ENCODE measurements around the gene NAB1. TPM values are rescaled to one million over a fixed set of nuclear protein-coding genes. Genes with fewer than 3 reads are reported as not detected.

The NAB1 gene
- total RNA-seq, 1 donor from 2014 or later = 39.9 TPM

DNA sequence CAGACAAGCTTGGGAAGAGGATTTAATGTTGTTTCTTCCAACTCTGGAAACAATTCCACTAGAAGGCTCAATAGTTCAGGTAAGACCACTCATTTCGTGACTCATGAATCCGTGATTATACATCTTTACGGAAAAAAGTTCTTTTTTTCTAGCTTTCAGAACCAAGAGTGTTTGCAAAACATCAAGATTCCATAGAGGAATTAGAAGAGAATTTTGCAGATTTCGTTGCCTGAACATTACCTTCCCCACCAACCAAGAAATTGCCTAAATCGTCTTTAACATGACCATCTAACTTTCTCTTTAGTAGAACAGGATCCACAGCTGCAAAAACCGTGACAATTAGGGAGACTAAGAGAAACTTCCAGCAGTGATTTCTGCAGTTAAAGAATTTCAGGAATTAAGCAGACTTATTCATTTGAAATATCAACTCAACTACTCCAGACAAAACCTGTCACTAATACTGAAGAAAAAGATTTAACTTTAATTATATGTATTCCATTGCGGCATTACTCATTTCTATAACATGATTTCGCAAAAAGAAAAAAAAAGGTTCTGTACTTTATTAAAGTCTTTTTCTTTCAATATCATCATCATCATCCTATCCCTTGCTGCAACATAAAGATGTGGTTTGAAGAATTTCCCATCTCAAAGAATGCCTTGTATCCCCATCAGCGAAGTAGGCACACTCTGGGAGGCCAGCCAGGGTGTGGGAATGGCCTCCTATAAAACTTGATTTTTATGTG, 1.9 kb upstream of the NAB1 start:
- Histone ChIP-seq H3K4me3 (no peak overlapping the region), H3K4me1 (peaks cover 15% of the 10 kb centered on the region), H3K9me3 (no peaks in the 10 kb centered on the region), H3K27ac (peak overlapping the region; percentile 19), H3K36me3 (no peaks in the 10 kb centered on the region), H3K27me3 (ENCODE audit: low read depth) (no peaks in the 10 kb centered on the region)
- intact Hi-C loops (cut with DNase I) = no loop called here
- no peak for DNase-seq
- no peak for ATAC-seq
- TF ChIP-seq, protein P1, sequence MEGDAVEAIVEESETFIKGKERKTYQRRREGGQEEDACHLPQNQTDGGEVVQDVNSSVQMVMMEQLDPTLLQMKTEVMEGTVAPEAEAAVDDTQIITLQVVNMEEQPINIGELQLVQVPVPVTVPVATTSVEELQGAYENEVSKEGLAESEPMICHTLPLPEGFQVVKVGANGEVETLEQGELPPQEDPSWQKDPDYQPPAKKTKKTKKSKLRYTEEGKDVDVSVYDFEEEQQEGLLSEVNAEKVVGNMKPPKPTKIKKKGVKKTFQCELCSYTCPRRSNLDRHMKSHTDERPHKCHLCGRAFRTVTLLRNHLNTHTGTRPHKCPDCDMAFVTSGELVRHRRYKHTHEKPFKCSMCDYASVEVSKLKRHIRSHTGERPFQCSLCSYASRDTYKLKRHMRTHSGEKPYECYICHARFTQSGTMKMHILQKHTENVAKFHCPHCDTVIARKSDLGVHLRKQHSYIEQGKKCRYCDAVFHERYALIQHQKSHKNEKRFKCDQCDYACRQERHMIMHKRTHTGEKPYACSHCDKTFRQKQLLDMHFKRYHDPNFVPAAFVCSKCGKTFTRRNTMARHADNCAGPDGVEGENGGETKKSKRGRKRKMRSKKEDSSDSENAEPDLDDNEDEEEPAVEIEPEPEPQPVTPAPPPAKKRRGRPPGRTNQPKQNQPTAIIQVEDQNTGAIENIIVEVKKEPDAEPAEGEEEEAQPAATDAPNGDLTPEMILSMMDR (IDR thresholded peaks at IDR 0.05) = no peak

DNA sequence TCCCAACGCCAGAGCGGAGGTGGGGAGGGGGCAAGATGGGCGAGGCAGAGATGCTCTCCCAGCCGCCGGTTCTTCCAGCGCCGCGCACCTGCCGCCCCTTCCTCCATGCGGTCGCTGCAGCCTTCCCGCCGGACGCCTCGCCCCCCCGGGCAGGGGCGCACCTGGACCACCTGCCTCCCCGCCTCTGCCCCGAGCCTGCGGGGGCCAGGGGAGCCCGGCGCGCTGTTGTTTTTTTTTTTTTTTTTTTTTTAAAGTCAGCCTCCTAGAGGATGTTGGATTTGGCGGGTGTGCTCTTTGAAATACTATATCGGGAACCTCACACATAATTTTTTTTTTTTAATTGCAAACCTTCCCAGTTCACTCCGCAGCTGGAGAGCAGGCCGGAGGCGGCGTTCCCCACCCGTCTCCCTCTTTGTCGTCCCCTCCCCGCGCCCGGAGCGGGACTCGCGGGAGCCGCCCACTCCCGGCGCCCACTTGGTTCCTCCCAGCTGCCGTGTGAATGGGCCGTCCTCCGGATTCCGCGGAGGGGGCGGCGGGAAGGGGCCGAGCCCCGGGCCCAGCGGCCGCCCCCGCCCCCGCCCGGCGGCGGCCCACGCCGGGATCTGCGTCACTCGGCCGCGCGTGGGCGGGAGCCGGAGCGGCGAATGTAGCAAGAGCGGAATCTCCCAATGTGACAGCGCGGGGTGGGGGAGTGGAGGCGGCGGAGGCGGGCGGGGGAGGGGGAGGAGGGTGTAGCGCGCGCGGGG, 421 bp upstream of the NAB1 start:
- Histone ChIP-seq H3K27ac (peak overlapping the region; percentile 86), H3K9me3 (no peaks in the 10 kb centered on the region), H3K4me1 (peaks cover 24% of the 10 kb centered on the region), H3K4me3 (peak overlapping the region; percentile 70), H3K27me3 (ENCODE audit: low read depth) (no peaks in the 10 kb centered on the region), H3K36me3 (no peaks in the 10 kb centered on the region)
- DNase-seq = peak; percentile 93
- TF ChIP-seq, protein P1 (IDR thresholded peaks at IDR 0.05) = no peak
- peak; percentile 95 to 96 for ATAC-seq
- intact Hi-C loops (cut with DNase I) = no loop called here

DNA sequence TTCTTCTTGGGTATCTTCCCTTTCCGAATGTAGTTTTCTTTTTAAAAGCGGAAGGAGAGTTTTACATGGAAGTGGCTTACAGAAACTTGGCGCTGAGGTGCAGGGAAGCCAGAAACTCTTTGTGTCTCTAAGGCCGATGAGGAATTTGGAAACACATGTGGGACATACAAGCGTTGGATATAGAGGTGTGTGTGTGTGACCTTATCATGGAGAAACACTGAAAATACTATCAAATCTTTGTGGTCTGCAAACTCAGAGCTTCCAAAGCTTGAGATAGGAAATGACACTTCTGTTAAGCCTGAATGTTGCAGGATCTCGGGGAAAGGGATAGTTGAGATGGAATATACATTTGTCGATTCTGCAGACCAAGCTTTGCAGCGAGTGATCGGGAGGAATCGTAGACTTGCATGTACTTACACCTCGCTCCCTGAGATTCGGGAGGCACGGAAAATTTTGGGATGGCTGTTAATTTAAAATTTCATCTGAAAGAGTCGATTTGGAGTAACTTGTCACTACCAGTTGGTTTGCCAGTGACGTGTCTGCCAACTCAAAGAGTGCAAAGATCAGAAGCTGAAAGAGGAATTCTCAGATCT, 1.0 kb downstream of the NAB1 start:
- H3K4me1 ChIP-seq = peaks cover 29% of the 10 kb centered on the region
- no peaks in the 10 kb centered on the region for H3K9me3 ChIP-seq
- H3K36me3 ChIP-seq = no peaks in the 10 kb centered on the region
- intact Hi-C loops (cut with DNase I) = no loop called here
- H3K27me3 ChIP-seq (ENCODE audit: low read depth) = no peaks in the 10 kb centered on the region
- DNase-seq (no peak), ATAC-seq (peak in 1 of 2 donors; percentile 18)
- peak overlapping the region; percentile 70 for H3K4me3 ChIP-seq
- H3K27ac ChIP-seq = peak overlapping the region; percentile 90
- TF ChIP-seq, protein P1 (IDR thresholded peaks at IDR 0.05) = no peak

DNA sequence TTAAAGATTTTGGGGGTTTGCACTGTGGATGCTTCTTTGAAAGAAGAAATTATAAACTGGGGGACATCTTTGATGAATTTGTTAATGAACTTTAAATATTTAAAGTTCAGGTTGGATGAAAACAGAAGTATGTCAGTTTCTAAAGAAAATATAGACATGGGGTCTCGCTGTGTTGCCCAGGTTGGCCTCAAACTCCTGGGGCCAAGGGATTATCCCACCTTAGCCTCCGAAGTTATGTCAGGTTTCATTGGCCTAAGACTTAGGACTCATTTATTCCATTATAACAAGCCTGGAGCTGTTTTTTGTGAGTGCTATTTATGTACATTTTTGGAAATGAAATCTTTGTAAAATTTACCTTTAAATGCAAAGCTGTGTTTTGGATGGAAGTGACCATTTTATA, 2.5 kb downstream of the NAB1 start:
- Histone ChIP-seq H3K27me3 (ENCODE audit: low read depth) (no peaks in the 10 kb centered on the region), H3K4me1 (peaks cover 29% of the 10 kb centered on the region), H3K4me3 (no peak overlapping the region), H3K27ac (no peak overlapping the region), H3K36me3 (no peaks in the 10 kb centered on the region), H3K9me3 (no peaks in the 10 kb centered on the region)
- intact Hi-C loops (cut with DNase I) = no loop called here
- DNase-seq = no peak
- no peak for ATAC-seq
- TF ChIP-seq, protein P1 (IDR thresholded peaks at IDR 0.05) = no peak

DNA sequence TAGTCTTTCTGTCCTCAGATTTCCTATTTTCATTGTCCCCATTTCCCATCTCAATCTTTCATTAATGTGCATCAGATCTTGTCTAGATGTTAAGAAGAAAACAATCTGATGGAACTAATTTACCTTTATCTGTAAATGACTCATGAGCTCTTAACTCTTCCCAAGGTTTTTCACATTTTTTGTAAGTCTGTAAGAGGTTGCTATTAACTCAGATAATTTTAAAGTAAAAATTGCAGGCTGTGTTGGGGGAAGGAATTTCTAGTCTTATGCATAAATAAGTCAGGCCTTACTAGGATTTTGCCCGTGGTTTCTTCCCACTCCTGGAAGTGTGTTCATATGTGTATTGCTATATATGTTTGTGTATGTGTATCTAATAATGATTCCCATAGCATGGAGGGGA, 4.3 kb downstream of the NAB1 start:
- DNase-seq (no peak), ATAC-seq (no peak)
- intact Hi-C loops (cut with DNase I) = no loop called here
- H3K36me3 ChIP-seq = no peaks in the 10 kb centered on the region
- no peaks in the 10 kb centered on the region for H3K27me3 ChIP-seq (ENCODE audit: low read depth)
- H3K27ac ChIP-seq = no peak overlapping the region
- TF ChIP-seq, protein P1 (IDR thresholded peaks at IDR 0.05) = no peak
- no peaks in the 10 kb centered on the region for H3K9me3 ChIP-seq
- peaks cover 40% of the 10 kb centered on the region for H3K4me1 ChIP-seq
- no peak overlapping the region for H3K4me3 ChIP-seq

All from lower lobe of right lung (tissue), 2 donors.